Peyer's patch (tissue), 4 donors: Measurements from ENCODE around the gene PLXDC1. TPM values are rescaled to one million over a fixed set of nuclear protein-coding genes. Genes with fewer than 3 reads are reported as not detected.

Experiments used
- DNase-seq, 3 donors: peaks; one replicate each; pipeline ENCODE4 v3.0.0-alpha.2; 2017 to 2019
- H3K27ac ChIP-seq, 4 donors: fragments of 200-600 bp; sonication (generic); one replicate each; pipeline ENCODE4 v1.5.1; 2016 to 2019
- H3K27me3 ChIP-seq, 2 donors: fragments of 200-600 bp; sonication (generic); one replicate each; pipeline ENCODE4 v1.5.1; 2019
- H3K36me3 ChIP-seq, 3 donors: fragments of 200-600 bp; sonication (generic); one replicate each; pipeline ENCODE4 v1.5.1; 2016 to 2019
- H3K4me1 ChIP-seq, 4 donors: fragments of 200-600 bp; sonication (generic); one replicate each; pipeline ENCODE4 v1.5.1; 2016 to 2019
- H3K4me3 ChIP-seq, 4 donors: fragments of 200-600 bp; sonication (generic); 1 replicate in 3 of 4; 2 replicates in 1 of 4; pipeline ENCODE4 v1.5.1; 2016 to 2019; ENCODE audit warnings: mild to moderate bottlenecking in 1 of 4
- H3K9me3 ChIP-seq, 4 donors: fragments of 200-600 bp; sonication (generic); one replicate each; pipeline ENCODE4 v1.5.1; 2016 to 2019; ENCODE audit warnings: mild to moderate bottlenecking in 1 of 4
- CTCF ChIP-seq, 6 experiments: fragments of 450-650 bp in 4 of 6; fragments of 200-600 bp in 2 of 6; sonication (generic) in 1 of 6; IDR thresholded peaks; one replicate each; pipeline ENCODE4 v1.5.1; 2017 to 2019; ENCODE audit warnings: antibody characterized with exemption in 6 of 6, mild to moderate bottlenecking in 3 of 6, moderate library complexity in 1 of 6
- POLR2A ChIP-seq, 2 donors: fragments of 450-650 bp; IDR thresholded peaks; one replicate each; pipeline ENCODE4 v1.5.1; 2017; ENCODE audit warnings: antibody characterized with exemption in 2 of 2, mild to moderate bottlenecking in 2 of 2, moderate library complexity in 2 of 2
- total RNA-seq, 4 donors: library from RNA; depleted of rRNA; stranded (reverse); fragments of >200 nt; gene quantifications; one replicate each; pipeline ENCODE4 v1.1.0, GENCODE V29; 2016

The PLXDC1 gene
- total RNA-seq, 4 donors from 2014 or later, result 14.5 to 34.7 (median 18.2) TPM

GRCh38 chr17:39110435-39111136, 40.9 kb downstream of the PLXDC1 start:
- no peak overlapping the region for H3K4me3 ChIP-seq
- no peak overlapping the region for H3K27ac ChIP-seq
- no peaks in the 10 kb centered on the region for H3K27me3 ChIP-seq
- H3K9me3 ChIP-seq, result no peaks in the 10 kb centered on the region
- no peak for TF ChIP-seq CTCF (IDR thresholded peaks at IDR 0.05)
- TF ChIP-seq POLR2A (IDR thresholded peaks at IDR 0.05), result no peak
- no peaks in the 10 kb centered on the region for H3K36me3 ChIP-seq
- H3K4me1 ChIP-seq, result no peaks in the 10 kb centered on the region
- no peak for DNase-seq

GRCh38 chr17:39108461-39109375, 42.7 kb downstream of the PLXDC1 start:
- no peaks in the 10 kb centered on the region for H3K27me3 ChIP-seq
- no peak overlapping the region for H3K4me3 ChIP-seq
- no peak for TF ChIP-seq POLR2A (IDR thresholded peaks at IDR 0.05)
- TF ChIP-seq CTCF (IDR thresholded peaks at IDR 0.05), result no peak
- no peak for DNase-seq
- no peaks in the 10 kb centered on the region for H3K4me1 ChIP-seq
- no peaks in the 10 kb centered on the region for H3K9me3 ChIP-seq
- H3K36me3 ChIP-seq, result no peaks in the 10 kb centered on the region
- H3K27ac ChIP-seq, result no peak overlapping the region

- Histone ChIP-seq H3K4me1 (no peaks in the 10 kb centered on the region), H3K27ac (no peak overlapping the region), H3K36me3 (no peaks in the 10 kb centered on the region), H3K9me3 (no peaks in the 10 kb centered on the region), H3K27me3 (no peaks in the 10 kb centered on the region), H3K4me3 (no peak overlapping the region)
- no peak for TF ChIP-seq CTCF (IDR thresholded peaks at IDR 0.05)
- TF ChIP-seq POLR2A (IDR thresholded peaks at IDR 0.05), result no peak
- DNase-seq, result no peak
These were observed 43.5 kb downstream of the PLXDC1 start for GRCh38 chr17:39107973-39108372.

- no peak for DNase-seq
- TF ChIP-seq CTCF (IDR thresholded peaks at IDR 0.05) (no peak), POLR2A (IDR thresholded peaks at IDR 0.05) (no peak)
- Histone ChIP-seq H3K4me1 (no peaks in the 10 kb centered on the region), H3K9me3 (no peaks in the 10 kb centered on the region), H3K27ac (no peak overlapping the region), H3K36me3 (no peaks in the 10 kb centered on the region), H3K27me3 (no peaks in the 10 kb centered on the region), H3K4me3 (no peak overlapping the region)
These were observed 44.3 kb downstream of the PLXDC1 start for GRCh38 chr17:39107155-39107554.

GRCh38 chr17:39105705-39106104, 45.7 kb downstream of the PLXDC1 start:
- H3K9me3 ChIP-seq, result no peaks in the 10 kb centered on the region
- TF ChIP-seq POLR2A (IDR thresholded peaks at IDR 0.05), result no peak
- TF ChIP-seq CTCF (IDR thresholded peaks at IDR 0.05), result no peak
- no peak overlapping the region for H3K27ac ChIP-seq
- H3K36me3 ChIP-seq, result no peaks in the 10 kb centered on the region
- no peaks in the 10 kb centered on the region for H3K27me3 ChIP-seq
- H3K4me1 ChIP-seq, result no peaks in the 10 kb centered on the region
- DNase-seq, result no peak
- no peak overlapping the region for H3K4me3 ChIP-seq
